ENCODE results near the gene MARCHF4. TPM values are rescaled to one million over a fixed set of nuclear protein-coding genes. Genes with fewer than 3 reads are reported as not detected.

The MARCHF4 gene
- total RNA-seq, 4 donors from 2014 or later: 0.13 to 0.76 TPM; not detected in 2

- intact Hi-C loops (cut with DNase I; ENCODE audit: low total_unique reads): no loop called here
- no peak for TF ChIP-seq POLR2A (IDR thresholded peaks at IDR 0.05)
- TF ChIP-seq, protein P1, sequence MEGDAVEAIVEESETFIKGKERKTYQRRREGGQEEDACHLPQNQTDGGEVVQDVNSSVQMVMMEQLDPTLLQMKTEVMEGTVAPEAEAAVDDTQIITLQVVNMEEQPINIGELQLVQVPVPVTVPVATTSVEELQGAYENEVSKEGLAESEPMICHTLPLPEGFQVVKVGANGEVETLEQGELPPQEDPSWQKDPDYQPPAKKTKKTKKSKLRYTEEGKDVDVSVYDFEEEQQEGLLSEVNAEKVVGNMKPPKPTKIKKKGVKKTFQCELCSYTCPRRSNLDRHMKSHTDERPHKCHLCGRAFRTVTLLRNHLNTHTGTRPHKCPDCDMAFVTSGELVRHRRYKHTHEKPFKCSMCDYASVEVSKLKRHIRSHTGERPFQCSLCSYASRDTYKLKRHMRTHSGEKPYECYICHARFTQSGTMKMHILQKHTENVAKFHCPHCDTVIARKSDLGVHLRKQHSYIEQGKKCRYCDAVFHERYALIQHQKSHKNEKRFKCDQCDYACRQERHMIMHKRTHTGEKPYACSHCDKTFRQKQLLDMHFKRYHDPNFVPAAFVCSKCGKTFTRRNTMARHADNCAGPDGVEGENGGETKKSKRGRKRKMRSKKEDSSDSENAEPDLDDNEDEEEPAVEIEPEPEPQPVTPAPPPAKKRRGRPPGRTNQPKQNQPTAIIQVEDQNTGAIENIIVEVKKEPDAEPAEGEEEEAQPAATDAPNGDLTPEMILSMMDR (IDR thresholded peaks at IDR 0.05): no peak
- WGBS, 2 donors: 92 to 94% methylated on average over 5 of the region's 5 CpGs
- no peak overlapping the region for H3K4me3 ChIP-seq (ENCODE audit: low read depth, poor library complexity, severe bottlenecking)
- DNase-seq (ENCODE audit: low spot score in 2 of 2): no peak
These were observed 20.9 kb downstream of the MARCHF4 start for GRCh38 chr2:216351172-216351925.

GRCh38 chr2:216350214-216350791 lies 22.0 kb downstream of the MARCHF4 start:
- no peak overlapping the region for H3K4me3 ChIP-seq (ENCODE audit: low read depth, poor library complexity, severe bottlenecking)
- DNase-seq (ENCODE audit: low spot score in 2 of 2): no peak
- intact Hi-C loops (cut with DNase I; ENCODE audit: low total_unique reads): no loop called here
- no peak for TF ChIP-seq POLR2A (IDR thresholded peaks at IDR 0.05)
- TF ChIP-seq, protein P1 (IDR thresholded peaks at IDR 0.05): no peak
- 83 to 90% methylated on average over 3 of the region's 3 CpGs for WGBS, 2 donors

DNA sequence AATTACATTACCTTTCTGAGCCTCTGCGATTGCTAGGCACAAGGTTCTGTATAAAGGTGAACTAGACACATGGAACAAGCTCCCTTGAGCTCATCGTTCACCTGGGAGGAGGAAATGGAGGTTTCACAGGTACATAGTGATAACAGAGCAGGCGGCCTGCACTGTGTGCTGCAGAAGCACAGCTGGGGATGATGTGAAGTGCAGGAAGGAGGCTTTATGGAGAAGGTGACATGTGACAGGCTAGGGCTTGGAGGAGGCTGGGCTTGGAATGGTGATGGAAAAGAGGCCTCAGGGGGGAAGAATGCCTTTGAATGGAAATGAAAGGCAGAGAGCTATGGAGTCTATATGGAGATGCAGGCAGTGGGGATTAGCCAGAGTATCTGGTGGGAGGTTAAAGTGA lies 22.9 kb downstream of the MARCHF4 start:
- H3K4me3 ChIP-seq (ENCODE audit: low read depth, poor library complexity, severe bottlenecking): no peak overlapping the region
- no peak for DNase-seq (ENCODE audit: low spot score in 2 of 2)
- WGBS, 2 donors: 61 to 82% methylated on average over 3 of the region's 3 CpGs
- TF ChIP-seq, protein P1 (IDR thresholded peaks at IDR 0.05): no peak
- TF ChIP-seq POLR2A (IDR thresholded peaks at IDR 0.05): no peak
- intact Hi-C loops (cut with DNase I; ENCODE audit: low total_unique reads): no loop called here

GRCh38 chr2:216348756-216349308 lies 23.5 kb downstream of the MARCHF4 start:
- no peak overlapping the region for H3K4me3 ChIP-seq (ENCODE audit: low read depth, poor library complexity, severe bottlenecking)
- WGBS, 2 donors: 21 to 39% methylated on average over 3 of the region's 3 CpGs
- TF ChIP-seq, protein P1 (IDR thresholded peaks at IDR 0.05): no peak
- TF ChIP-seq POLR2A (IDR thresholded peaks at IDR 0.05): no peak
- DNase-seq (ENCODE audit: low spot score in 2 of 2): no peak
- intact Hi-C loops (cut with DNase I; ENCODE audit: low total_unique reads): no loop called here

- intact Hi-C loops (cut with DNase I; ENCODE audit: low total_unique reads): no loop called here
- no peak overlapping the region for H3K4me3 ChIP-seq (ENCODE audit: low read depth, poor library complexity, severe bottlenecking)
- 76 to 77% methylated on average over 3 of the region's 3 CpGs for WGBS, 2 donors
- DNase-seq (ENCODE audit: low spot score in 2 of 2): no peak
- TF ChIP-seq POLR2A (IDR thresholded peaks at IDR 0.05): no peak
- TF ChIP-seq, protein P1 (IDR thresholded peaks at IDR 0.05): no peak
These were observed 25.5 kb downstream of the MARCHF4 start for GRCh38 chr2:216346781-216347180.
